Activated CD8-positive, alpha-beta memory T cell treated with anti-CD3 and anti-CD28 coated beads for 1 hour (primary cell): ENCODE data around the gene SAMHD1.
"Not testable (repeated sequence)": the region's sequence is repeated elsewhere in the genome, so short reads cannot be mapped to it uniquely, and the experiment has no call there.

Experiments used
- DNase-seq, 2 donors: peaks; one replicate each; pipeline ENCODE4 v3.0.0-alpha.2; 2020; ENCODE audit warnings: low read depth in 1 of 2; ENCODE audit errors: extremely low read depth in 1 of 2

Gene SAMHD1

DNA sequence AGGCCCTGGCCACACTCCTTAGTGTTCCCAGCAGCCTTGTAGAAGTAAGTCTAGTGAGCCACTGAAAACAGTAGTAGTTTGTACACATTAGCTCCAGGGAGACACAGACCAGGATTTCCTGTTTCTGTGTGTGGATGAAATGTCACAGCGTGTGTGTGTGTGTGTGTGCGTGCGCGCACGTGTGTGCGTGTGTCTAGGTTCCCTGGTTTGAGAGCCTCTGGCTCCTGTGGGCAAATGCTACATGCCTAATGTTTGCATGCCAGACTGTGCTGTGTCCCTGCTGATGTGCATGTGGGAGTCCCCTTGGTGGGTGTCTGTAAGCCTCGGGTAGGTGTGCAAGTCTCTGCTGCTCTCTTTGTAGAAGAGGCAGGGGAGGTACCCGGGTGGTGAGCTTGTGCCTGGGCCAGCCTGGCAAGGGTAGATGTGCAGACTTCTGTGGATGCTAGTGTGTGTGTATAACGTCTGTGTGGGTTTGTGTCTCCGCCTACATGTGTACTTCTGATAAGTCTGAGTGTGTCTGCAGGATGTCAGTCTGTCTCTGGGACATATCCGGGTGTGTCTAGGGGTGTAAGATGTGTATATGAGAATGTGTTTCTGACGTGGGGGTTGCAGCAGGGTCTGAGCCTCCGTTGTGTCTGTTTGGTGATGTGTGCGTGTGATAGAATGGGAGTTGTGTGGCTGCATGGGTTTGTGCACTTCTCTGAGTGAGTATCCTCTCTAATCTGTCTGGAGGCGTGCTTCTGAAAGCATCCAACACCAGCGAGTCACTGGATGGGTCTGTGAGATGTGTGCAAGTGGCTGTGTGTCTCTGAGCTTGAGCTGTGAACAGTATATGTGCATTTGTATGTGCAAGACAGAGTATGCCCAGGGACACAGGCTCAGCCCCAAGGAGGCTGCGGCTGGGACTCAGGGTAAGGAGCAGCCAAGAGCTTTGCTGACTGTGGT lies 94.5 kb downstream of the SAMHD1 start:
- no peak for DNase-seq

DNA sequence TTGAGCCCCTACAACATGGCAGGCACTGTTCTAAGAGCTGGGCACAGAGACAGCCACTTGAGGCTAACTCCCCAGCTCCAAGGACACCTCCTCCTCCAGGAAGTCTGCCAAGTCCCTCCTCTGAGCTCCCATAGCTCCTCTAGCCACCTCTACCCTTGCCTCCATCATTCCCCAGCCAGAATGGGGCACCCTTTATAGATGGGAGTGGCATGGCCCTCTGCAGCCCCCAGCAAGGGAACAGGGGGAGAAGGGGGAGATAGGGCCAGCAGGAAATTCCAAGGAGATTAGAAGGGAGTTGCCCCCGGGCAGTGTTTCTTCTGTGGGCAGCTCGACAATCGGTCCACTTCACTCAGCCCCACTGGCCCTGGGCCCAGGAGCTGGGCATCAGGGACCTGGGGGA lies 95.3 kb downstream of the SAMHD1 start:
- DNase-seq: no peak

DNA sequence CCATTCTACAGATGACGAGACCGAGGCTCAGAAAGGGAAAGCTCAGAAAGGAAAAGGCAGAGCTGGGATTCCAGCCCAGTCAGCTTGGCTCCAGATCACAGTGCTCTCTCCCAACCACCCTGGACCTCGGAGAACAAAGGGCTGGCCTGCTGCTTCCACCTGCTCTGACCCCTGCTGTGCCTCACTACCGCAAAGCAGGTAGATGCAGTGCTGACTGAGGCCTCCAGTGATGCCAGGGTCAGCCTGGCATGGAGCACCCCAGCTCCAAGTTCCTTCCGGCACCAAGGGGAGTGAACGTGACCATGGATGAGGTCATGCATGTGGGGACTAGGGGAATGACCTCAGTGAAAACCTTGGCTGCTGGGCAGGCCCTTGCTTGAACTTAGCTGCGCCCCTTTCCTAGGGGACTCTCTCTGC lies 96.3 kb downstream of the SAMHD1 start:
- DNase-seq: no peak

GRCh38 chr20:36854348-36855240 lies 96.9 kb downstream of the SAMHD1 start:
- no peak for DNase-seq

DNA sequence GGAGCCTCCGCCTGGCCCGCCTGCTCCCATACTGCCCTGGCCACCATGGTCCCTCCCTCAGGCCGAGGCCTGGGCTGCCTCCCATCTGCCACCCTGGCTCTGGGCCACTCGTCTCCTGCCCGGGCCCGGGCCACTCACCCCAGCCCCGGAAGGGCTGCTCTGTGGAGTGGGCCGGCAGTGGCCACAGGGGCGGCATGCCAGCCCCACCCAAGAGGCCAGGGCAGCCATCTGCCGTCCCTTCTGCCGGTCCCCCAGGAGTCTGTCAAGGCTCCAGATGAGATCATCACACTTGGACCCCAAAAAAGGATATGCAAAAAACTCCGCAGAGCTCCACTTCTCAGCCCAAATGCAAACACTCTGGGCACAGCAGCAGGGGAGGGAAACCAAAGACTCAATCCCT lies 99.3 kb downstream of the SAMHD1 start:
- DNase-seq: no peak

- DNase-seq: no peak
These were observed 100.0 kb downstream of the SAMHD1 start for GRCh38 chr20:36851490-36851889.

GRCh38 chr20:36850759-36851158 lies 100.7 kb downstream of the SAMHD1 start:
- DNase-seq: no peak

DNA sequence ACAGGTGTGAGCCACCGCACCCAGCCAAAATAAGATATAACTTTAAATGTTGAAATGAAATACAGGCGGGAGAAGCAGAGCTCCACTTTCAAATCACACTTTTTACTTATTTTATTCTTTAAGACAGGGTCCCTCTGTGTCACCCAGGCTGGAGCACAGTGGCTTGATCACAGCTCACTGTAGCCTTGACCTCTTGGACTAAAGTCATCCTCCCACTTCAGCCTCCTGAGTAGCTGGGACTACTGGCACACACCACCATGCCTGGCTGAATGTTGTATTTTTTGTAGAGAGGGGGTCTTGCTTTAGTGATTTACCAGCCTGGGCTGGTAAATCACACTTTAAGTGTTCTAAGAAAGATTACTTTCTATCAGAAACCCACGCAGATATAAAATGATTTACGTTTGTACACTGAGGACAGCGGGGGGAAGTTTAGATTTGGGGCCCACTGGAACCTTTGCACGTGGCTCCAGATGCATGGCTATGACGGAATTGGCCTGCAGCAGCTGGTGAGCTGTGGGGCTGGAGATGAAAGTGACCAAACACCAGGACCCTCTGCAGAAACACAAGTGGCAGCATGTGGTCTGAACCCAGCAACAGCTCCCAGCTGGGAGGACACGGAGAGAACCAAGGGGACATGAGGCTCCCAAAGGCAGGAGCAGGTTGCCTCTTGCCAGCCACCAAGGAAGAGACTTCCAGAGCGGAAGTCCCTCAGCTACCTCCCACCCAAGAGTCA lies 102.0 kb downstream of the SAMHD1 start:
- no peak for DNase-seq

- no peak for DNase-seq
These were observed 102.8 kb downstream of the SAMHD1 start for GRCh38 chr20:36848677-36849076.

GRCh38 chr20:36848078-36848660 lies 103.3 kb downstream of the SAMHD1 start:
- DNase-seq: no peak

DNA sequence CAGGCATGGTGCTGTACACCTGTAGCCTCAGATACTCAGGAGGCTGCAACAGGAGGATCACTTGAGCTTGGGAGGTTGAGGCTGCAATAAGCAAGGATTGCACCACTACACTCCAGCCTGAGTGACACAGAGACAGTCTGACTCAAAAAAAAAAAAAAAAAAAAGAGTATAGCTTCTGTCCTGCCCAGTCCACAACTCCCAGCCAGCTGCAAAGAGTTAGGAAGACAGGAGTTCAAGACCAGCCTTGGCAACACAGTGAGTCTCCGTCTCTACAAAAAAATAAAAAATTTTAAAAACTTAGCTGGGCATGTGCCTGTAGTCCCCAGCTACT lies 103.8 kb downstream of the SAMHD1 start:
- DNase-seq: no peak

DNA sequence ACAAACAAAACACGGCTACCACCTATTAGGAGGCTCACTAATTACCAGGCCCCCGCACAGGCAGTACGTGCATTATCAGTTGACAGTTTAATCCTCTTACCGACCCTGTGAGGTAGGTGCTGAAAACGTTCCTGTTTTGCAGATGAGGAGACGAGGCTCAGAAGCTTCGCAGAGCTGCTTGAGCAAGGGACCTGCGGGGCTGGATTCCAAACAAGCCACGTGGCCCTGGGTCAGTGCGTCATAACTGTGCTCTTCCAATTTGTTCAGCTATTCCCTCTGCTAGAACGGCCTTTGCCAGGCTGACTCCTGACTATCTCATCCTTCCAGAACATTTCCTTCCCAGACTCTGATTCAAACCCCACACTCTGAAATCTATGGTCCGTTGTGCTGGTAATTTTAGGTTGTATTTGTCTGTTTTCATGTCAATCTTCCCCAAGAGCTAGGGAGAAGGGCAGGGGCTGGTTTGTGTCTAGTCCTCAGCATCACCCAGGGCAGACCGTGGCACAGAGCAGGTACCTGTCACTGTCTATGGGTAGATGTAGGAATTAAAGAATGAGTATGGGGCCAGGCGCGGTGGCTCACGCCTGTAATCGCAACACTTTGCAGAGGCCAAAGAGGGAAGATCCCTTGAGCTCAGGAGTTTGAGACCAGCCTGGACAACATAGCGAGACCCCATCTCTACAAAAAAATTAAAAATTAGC lies 104.3 kb downstream of the SAMHD1 start:
- no peak for DNase-seq

DNA sequence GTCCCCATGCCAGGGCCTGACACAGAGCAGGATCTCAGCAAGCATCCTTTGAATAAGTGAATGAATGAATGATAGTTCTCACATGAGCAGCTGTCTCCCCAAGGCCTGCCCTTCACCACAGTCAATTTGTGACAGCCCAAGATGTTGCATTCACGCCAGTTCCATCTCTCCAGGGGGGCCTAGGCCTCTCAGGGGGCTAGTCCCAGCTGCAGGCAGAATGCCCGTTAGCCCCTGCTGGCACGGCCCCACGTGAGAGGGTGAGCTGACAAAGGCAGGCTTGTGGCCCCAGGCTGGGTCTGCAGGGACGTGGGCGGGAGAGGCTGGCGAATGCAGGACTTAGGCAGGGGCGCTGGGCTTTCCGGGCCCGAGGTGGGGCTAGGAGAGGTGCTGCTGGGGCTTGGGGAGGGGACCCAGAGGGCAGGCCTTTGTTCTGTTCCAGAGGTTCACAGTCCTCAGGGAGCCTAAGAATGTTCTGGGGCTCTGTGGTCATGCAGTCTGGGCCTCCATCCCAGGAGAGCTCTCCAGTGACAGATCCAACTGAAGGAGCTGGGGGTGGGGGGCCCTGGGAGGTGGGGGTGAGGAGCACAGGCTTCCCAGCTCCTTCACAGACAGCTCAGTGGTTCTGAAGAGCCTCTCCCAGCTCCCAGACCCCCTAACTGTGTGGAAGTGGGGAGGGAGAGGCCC lies 106.1 kb downstream of the SAMHD1 start:
- DNase-seq: no peak

- not testable (repeated sequence) for DNase-seq
These were observed 110.5 kb downstream of the SAMHD1 start for GRCh38 chr20:36841030-36841429.
